GM19238 (cell line): Measurements from ENCODE around the gene GCK.
A peak's percentile ranks its signal among the peaks of the same experiment; 100 is the strongest.
"Not testable (repeated sequence)": the region's sequence is repeated elsewhere in the genome, so short reads cannot be mapped to it uniquely, and the experiment has no call there.

Source experiments
- DNase-seq: peaks from one replicate; pipeline ENCODE4 v3.0.0; 2011; ENCODE audit warnings: low spot score; ENCODE audit not compliant: insufficient read length

GCK gene

GRCh38 chr7:44143646-44144250 is 45.5 kb downstream of the GCK start:
- no peak for DNase-seq

GRCh38 chr7:44142028-44142427 is 47.2 kb downstream of the GCK start:
- no peak for DNase-seq

GRCh38 chr7:44141221-44141850 is 47.9 kb downstream of the GCK start, which contains the start of gene MYL7:
MYL7 (minus strand) TSS chr7:44141332; CDS start chr7:44141305, 27 bp downstream.
- DNase-seq: no peak

- DNase-seq: no peak
These were observed 48.9 kb downstream of the GCK start for GRCh38 chr7:44140341-44140740.

GRCh38 chr7:44139311-44140010 is 49.8 kb downstream of the GCK start:
- no peak for DNase-seq

GRCh38 chr7:44138698-44139097 is 50.5 kb downstream of the GCK start:
- no peak for DNase-seq

GRCh38 chr7:44136731-44137130 is 52.5 kb downstream of the GCK start:
- DNase-seq: no peak

GRCh38 chr7:44134943-44135628 is 54.2 kb downstream of the GCK start:
- no peak for DNase-seq

- DNase-seq: no peak
These were observed 55.9 kb downstream of the GCK start for GRCh38 chr7:44133295-44133694.

- DNase-seq: no peak
These were observed 57.2 kb downstream of the GCK start for GRCh38 chr7:44132039-44132438.

- no peak for DNase-seq
These were observed 57.8 kb downstream of the GCK start for GRCh38 chr7:44131173-44132029.

GRCh38 chr7:44128721-44129582 is 60.3 kb downstream of the GCK start:
- DNase-seq: no peak

- no peak for DNase-seq
These were observed 62.1 kb downstream of the GCK start for GRCh38 chr7:44127161-44127560.

- DNase-seq: not testable (repeated sequence)
These were observed 62.7 kb downstream of the GCK start for GRCh38 chr7:44126574-44126973.

- no peak for DNase-seq
These were observed 64.4 kb downstream of the GCK start for GRCh38 chr7:44124822-44125202.

- peak; percentile 100 for DNase-seq
These were observed 65.8 kb downstream of the GCK start, which contains the start of gene POLD2 for GRCh38 chr7:44123190-44124003. POLD2 (minus strand) TSS chr7:44123548; CDS start chr7:44122053, 1,495 bp downstream.

- no peak for DNase-seq
These were observed 66.7 kb downstream of the GCK start for GRCh38 chr7:44122529-44122928.

- no peak for DNase-seq
These were observed 67.3 kb downstream of the GCK start for GRCh38 chr7:44121761-44122420.

- no peak for DNase-seq
These were observed 68.8 kb downstream of the GCK start for GRCh38 chr7:44120395-44120794.
